Measurements from ENCODE around the gene F10. TPM values are rescaled to one million over a fixed set of nuclear protein-coding genes. Genes with fewer than 3 reads are reported as not detected.

Gene F10
- total and polyA plus RNA-seq, 2 of the 13 experiments (the other 11 are each of a cell fraction or from before 2014, with no cell fraction given): 58.4 to 237 TPM

DNA sequence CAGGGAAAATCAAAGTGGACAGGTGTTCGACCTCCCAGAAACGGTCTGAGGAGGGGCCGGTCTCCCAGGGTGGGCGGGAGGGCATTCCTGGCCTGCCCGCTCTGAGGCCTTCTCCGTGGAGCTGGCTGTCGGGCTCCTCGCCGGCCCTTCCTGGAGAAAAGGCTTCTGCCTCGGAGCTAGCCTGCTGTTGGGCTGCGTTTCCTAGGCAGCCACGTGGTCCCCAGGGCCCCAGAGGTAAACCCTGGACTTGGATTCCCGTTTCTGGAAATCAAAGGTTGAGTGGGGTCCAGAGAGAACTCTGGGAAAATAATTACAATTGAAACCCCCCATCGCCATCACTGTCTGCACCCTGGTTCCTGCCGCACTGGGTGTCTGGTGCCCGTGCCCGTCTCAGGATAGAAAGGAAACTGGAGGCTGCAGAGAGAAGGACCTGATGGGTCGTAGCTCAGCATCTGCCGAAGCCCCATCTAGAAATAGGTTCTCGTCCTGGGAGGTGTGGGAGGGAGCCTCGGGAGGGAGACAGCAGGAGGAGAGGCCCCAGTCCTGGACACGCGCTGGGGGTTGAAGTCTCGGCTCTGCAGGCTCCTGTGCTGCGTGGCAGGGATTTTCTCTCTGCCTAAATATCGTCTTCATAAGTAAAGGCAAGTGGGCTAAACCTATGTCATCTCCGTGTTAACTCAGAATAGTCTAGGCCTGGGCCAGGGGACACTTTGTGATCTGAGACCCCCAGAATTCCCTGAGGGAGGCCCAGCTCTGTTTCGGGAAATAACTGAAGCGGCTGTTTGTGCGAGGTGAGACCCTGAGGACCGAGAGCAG, 28.2 kb downstream of the F10 start (continued):
- TF ChIP-seq SAP130 (CRISPR knock-in tag; IDR thresholded peaks at IDR 0.05; ENCODE audit: low read depth) (peak; percentile 4), KDM5A (IDR thresholded peaks at IDR 0.05; ENCODE audit: borderline replicate concordance, low read length) (no peak), ESRRA (CRISPR knock-in tag; IDR thresholded peaks at IDR 0.05; ENCODE audit: low read depth) (0 out of 2 replicates have a peak, but pooled peaks have one; percentile 23), TBX2 (CRISPR knock-in tag; IDR thresholded peaks at IDR 0.05; ENCODE audit: borderline replicate concordance) (0 out of 2 replicates have a peak, but pooled peaks have one; percentile 9), SRY (CRISPR knock-in tag; IDR thresholded peaks at IDR 0.05) (no peak; the same call in 1 of the 2 replicates), ZSCAN9 (CRISPR knock-in tag; IDR thresholded peaks at IDR 0.05; ENCODE audit: borderline replicate concordance) (no peak), ZC3H13 (CRISPR knock-in tag; IDR thresholded peaks at IDR 0.05) (peak; percentile 19; the same call in 1 of the 2 replicates), AKAP8 (CRISPR knock-in tag; IDR thresholded peaks at IDR 0.05) (no peak), FOSL2 (CRISPR knock-in tag; IDR thresholded peaks at IDR 0.05) (no peak), ZNF530 (CRISPR knock-in tag; IDR thresholded peaks at IDR 0.05; ENCODE audit: low read depth) (no peak), MTA1 (CRISPR knock-in tag; IDR thresholded peaks at IDR 0.05; ENCODE audit: borderline replicate concordance) (peak; percentile 6; the same call in 1 of the 2 replicates), MXI1 (IDR thresholded peaks at IDR 0.05; ENCODE audit: borderline replicate concordance, low read depth, low read length) (0 out of 3 replicates have a peak, but pooled peaks have one; percentile 36), NPAS2 (CRISPR knock-in tag; IDR thresholded peaks at IDR 0.05; ENCODE audit: borderline replicate concordance) (no peak)
- TF ChIP-seq, protein P1, sequence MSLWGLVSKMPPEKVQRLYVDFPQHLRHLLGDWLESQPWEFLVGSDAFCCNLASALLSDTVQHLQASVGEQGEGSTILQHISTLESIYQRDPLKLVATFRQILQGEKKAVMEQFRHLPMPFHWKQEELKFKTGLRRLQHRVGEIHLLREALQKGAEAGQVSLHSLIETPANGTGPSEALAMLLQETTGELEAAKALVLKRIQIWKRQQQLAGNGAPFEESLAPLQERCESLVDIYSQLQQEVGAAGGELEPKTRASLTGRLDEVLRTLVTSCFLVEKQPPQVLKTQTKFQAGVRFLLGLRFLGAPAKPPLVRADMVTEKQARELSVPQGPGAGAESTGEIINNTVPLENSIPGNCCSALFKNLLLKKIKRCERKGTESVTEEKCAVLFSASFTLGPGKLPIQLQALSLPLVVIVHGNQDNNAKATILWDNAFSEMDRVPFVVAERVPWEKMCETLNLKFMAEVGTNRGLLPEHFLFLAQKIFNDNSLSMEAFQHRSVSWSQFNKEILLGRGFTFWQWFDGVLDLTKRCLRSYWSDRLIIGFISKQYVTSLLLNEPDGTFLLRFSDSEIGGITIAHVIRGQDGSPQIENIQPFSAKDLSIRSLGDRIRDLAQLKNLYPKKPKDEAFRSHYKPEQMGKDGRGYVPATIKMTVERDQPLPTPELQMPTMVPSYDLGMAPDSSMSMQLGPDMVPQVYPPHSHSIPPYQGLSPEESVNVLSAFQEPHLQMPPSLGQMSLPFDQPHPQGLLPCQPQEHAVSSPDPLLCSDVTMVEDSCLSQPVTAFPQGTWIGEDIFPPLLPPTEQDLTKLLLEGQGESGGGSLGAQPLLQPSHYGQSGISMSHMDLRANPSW (CRISPR knock-in tag; IDR thresholded peaks at IDR 0.05; ENCODE audit: borderline replicate concordance): no peak
- TF ChIP-seq, protein P2, sequence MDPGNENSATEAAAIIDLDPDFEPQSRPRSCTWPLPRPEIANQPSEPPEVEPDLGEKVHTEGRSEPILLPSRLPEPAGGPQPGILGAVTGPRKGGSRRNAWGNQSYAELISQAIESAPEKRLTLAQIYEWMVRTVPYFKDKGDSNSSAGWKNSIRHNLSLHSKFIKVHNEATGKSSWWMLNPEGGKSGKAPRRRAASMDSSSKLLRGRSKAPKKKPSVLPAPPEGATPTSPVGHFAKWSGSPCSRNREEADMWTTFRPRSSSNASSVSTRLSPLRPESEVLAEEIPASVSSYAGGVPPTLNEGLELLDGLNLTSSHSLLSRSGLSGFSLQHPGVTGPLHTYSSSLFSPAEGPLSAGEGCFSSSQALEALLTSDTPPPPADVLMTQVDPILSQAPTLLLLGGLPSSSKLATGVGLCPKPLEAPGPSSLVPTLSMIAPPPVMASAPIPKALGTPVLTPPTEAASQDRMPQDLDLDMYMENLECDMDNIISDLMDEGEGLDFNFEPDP (CRISPR knock-in tag; conservative IDR thresholded peaks at IDR 0.05): 0 out of 2 replicates have a peak, but pooled peaks have one; percentile 22
- TF ChIP-seq, protein P3, sequence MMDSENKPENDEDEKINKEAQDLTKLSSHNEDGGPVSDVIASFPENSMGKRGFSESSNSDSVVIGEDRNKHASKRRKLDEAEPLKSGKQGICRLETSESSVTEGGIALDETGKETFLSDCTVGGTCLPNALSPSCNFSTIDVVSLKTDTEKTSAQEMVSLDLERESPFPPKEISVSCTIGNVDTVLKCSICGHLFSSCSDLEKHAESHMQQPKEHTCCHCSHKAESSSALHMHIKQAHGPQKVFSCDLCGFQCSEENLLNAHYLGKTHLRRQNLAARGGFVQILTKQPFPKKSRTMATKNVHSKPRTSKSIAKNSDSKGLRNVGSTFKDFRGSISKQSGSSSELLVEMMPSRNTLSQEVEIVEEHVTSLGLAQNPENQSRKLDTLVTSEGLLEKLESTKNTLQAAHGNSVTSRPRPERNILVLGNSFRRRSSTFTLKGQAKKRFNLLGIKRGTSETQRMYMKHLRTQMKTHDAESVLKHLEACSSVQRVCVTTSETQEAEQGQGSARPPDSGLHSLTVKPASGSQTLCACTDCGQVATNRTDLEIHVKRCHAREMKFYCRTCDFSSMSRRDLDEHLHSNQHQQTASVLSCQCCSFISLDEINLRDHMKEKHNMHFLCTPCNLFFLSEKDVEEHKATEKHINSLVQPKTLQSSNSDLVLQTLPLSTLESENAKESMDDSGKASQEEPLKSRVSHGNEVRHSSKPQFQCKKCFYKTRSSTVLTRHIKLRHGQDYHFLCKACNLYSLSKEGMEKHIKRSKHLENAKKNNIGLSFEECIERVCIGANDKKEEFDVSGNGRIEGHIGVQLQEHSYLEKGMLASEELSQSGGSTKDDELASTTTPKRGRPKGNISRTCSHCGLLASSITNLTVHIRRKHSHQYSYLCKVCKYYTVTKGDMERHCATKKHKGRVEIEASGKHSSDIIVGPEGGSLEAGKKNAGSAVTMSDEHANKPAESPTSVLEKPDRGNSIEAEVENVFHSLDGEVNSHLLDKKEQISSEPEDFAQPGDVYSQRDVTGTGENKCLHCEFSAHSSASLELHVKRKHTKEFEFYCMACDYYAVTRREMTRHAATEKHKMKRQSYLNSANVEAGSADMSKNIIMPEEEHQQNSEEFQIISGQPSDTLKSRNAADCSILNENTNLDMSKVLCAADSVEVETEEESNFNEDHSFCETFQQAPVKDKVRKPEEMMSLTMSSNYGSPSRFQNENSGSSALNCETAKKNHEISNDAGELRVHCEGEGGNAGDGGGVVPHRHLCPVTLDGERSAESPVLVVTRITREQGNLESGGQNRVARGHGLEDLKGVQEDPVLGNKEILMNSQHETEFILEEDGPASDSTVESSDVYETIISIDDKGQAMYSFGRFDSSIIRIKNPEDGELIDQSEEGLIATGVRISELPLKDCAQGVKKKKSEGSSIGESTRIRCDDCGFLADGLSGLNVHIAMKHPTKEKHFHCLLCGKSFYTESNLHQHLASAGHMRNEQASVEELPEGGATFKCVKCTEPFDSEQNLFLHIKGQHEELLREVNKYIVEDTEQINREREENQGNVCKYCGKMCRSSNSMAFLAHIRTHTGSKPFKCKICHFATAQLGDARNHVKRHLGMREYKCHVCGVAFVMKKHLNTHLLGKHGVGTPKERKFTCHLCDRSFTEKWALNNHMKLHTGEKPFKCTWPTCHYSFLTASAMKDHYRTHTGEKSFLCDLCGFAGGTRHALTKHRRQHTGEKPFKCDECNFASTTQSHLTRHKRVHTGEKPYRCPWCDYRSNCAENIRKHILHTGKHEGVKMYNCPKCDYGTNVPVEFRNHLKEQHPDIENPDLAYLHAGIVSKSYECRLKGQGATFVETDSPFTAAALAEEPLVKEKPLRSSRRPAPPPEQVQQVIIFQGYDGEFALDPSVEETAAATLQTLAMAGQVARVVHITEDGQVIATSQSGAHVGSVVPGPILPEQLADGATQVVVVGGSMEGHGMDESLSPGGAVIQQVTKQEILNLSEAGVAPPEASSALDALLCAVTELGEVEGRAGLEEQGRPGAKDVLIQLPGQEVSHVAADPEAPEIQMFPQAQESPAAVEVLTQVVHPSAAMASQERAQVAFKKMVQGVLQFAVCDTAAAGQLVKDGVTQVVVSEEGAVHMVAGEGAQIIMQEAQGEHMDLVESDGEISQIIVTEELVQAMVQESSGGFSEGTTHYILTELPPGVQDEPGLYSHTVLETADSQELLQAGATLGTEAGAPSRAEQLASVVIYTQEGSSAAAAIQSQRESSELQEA (CRISPR knock-in tag; IDR thresholded peaks at IDR 0.05; ENCODE audit: not compliant biosample characterization): no peak
